GM23248 (cell line): ENCODE results near the gene SPATA24. TPM values are rescaled to one million over a fixed set of nuclear protein-coding genes. Genes with fewer than 3 reads are reported as not detected.
"Not testable (repeated sequence)": the region's sequence is repeated elsewhere in the genome, so short reads cannot be mapped to it uniquely, and the experiment has no call there.

Experiments
- DNase-seq: peaks from one replicate; pipeline ENCODE4 v3.0.0-alpha.2; 2015
- H2AFZ ChIP-seq: fragments of 200-600 bp; sonication (generic); 2 replicates; pipeline ENCODE4 v1.6.1; 2016; ENCODE audit warnings: antibody characterized with exemption
- H3F3A ChIP-seq: fragments of 200-600 bp; sonication (generic); 2 replicates; pipeline ENCODE4 v1.6.1; 2016; ENCODE audit warnings: mild to moderate bottlenecking, antibody characterized with exemption, mixed run types; ENCODE audit not compliant: insufficient read depth
- H3K27ac ChIP-seq: fragments of 200-600 bp; sonication (generic); 2 replicates; pipeline ENCODE4 v1.5.1; 2016; ENCODE audit warnings: mild to moderate bottlenecking
- H3K27me3 ChIP-seq: fragments of 200-600 bp; sonication (generic); replicated peaks from 2 replicates; pipeline ENCODE4 v1.6.1; 2016; ENCODE audit warnings: mild to moderate bottlenecking; ENCODE audit not compliant: insufficient read depth
- H3K36me3 ChIP-seq: fragments of 200-600 bp; sonication (generic); 2 replicates; pipeline ENCODE4 v1.6.1; 2016; ENCODE audit warnings: low read depth, mild to moderate bottlenecking
- H3K4me1 ChIP-seq: fragments of 200-600 bp; sonication (generic); 2 replicates; pipeline ENCODE4 v1.6.1; 2016; ENCODE audit warnings: mild to moderate bottlenecking; ENCODE audit not compliant: insufficient read depth
- H3K4me2 ChIP-seq: fragments of 200-600 bp; sonication (generic); one replicate; pipeline ENCODE4 v1.6.1; 2016; ENCODE audit warnings: mild to moderate bottlenecking; ENCODE audit not compliant: unreplicated experiment
- H3K4me3 ChIP-seq: fragments of 200-600 bp; sonication (generic); 2 replicates; pipeline ENCODE4 v1.5.1; 2016; ENCODE audit warnings: mild to moderate bottlenecking
- H3K79me2 ChIP-seq: fragments of 200-600 bp; sonication (generic); 2 replicates; pipeline ENCODE4 v1.6.1; 2016; ENCODE audit warnings: mild to moderate bottlenecking; ENCODE audit not compliant: insufficient read depth
- H3K9ac ChIP-seq: fragments of 200-600 bp; sonication (generic); 2 replicates; pipeline ENCODE4 v1.6.1; 2016; ENCODE audit warnings: mild to moderate bottlenecking
- H3K9me2 ChIP-seq: fragments of 200-600 bp; sonication (generic); 2 replicates; pipeline ENCODE4 v1.6.1; 2016; ENCODE audit warnings: mixed run types, mild to moderate bottlenecking, moderate library complexity; ENCODE audit not compliant: insufficient read depth
- H3K9me3 ChIP-seq: fragments of 200-600 bp; sonication (generic); one replicate; pipeline ENCODE4 v1.6.1; 2017; ENCODE audit warnings: low read depth
- H4K20me1 ChIP-seq: fragments of 200-600 bp; sonication (generic); 2 replicates; pipeline ENCODE4 v1.6.0; 2016; ENCODE audit not compliant: insufficient read depth
- EZH2 ChIP-seq: fragments of 200-600 bp; sonication (generic); IDR thresholded peaks from 2 replicates; pipeline ENCODE4 v1.6.1; 2018; ENCODE audit warnings: antibody characterized with exemption, mild to moderate bottlenecking; ENCODE audit not compliant: insufficient read depth, poor library complexity, severe bottlenecking
- EZH2phosphoT487 ChIP-seq: fragments of 200-600 bp; sonication (generic); IDR thresholded peaks from 2 replicates; pipeline ENCODE4 v1.6.1; 2018; ENCODE audit warnings: antibody characterized with exemption, moderate library complexity, mild to moderate bottlenecking, low read depth; ENCODE audit not compliant: insufficient read depth
- WGBS, 2 experiments: methylation state at CpG; one replicate each; pipeline ENCODE4 v1.1.6; 2015 to 2017; ENCODE audit warnings: low lambda C conversion rate in 2 of 2, low coverage in 1 of 2; ENCODE audit errors: missing lambda C conversion rate in 2 of 2; 5-methylcytosine and 5-hydroxymethylcytosine counted together
- in situ Hi-C: fragments of 300-500 bp; cut with MboI; formaldehyde crosslinking; loops from 2 replicates; pipeline ENCODE4 v1.15.0; 2020
- polyA plus RNA-seq: library from polyadenylated mRNA; unstranded; fragments of >200 nt; fragmentation: Nextera tagmentation; extraction: Ambion mirVana; gene quantifications from 2 replicates; pipeline ENCODE4 v1.2.1, GENCODE V29; 2016
- small RNA-seq: library from RNA; depleted of rRNA; stranded (forward); fragments of <200 nt; gene quantifications from one replicate; pipeline ENCODE3, GENCODE V24; 2014; ENCODE audit warnings: low read depth, low replicate concordance
- total RNA-seq: library from RNA; depleted of rRNA; stranded (reverse); fragments of >200 nt; shearing (Covaris generic); gene quantifications from 2 replicates; pipeline ENCODE4 v1.2.3, GENCODE V29; 2014; rRNA removed

Gene SPATA24
- total and polyA plus RNA-seq, 2 experiments from 2014 or later = 0.43 to 4.3 TPM

- H3K4me3 ChIP-seq = no peak overlapping the region
- H3K27ac ChIP-seq = no peak overlapping the region
- H3K79me2 ChIP-seq = peaks cover 100% of the 10 kb centered on the region
- H3K9me3 ChIP-seq = no peaks in the 10 kb centered on the region
- H3K4me2 ChIP-seq = no peak overlapping the region
- no peak overlapping the region for H3K9ac ChIP-seq
- in situ Hi-C loops = no loop called here
- H3K36me3 ChIP-seq = 0 out of 2 replicates have a peak, but pooled peaks cover 15% of the 10 kb centered on the region
- peaks cover 12% of the 10 kb centered on the region; the same call in 1 of the 2 replicates for H4K20me1 ChIP-seq
- no peak for DNase-seq
- H3K9me2 ChIP-seq = no peaks in the 10 kb centered on the region
- no peak overlapping the region for H2AFZ ChIP-seq
- no peak for TF ChIP-seq EZH2
- TF ChIP-seq EZH2phosphoT487 = no peak
- H3K27me3 ChIP-seq = no peaks in the 10 kb centered on the region
- peaks cover 12% of the 10 kb centered on the region for H3K4me1 ChIP-seq
- peaks cover 13% of the 10 kb centered on the region for H3F3A ChIP-seq
Measured at GRCh38 chr5:139358064-139358463, 45.8 kb downstream of the SPATA24 start.

- Histone ChIP-seq H4K20me1 (peaks cover 15% of the 10 kb centered on the region; the same call in 1 of the 2 replicates), H3K79me2 (peaks cover 100% of the 10 kb centered on the region), H3F3A (peaks cover 13% of the 10 kb centered on the region), H3K36me3 (0 out of 2 replicates have a peak, but pooled peaks cover 15% of the 10 kb centered on the region), H3K4me1 (peaks cover 16% of the 10 kb centered on the region)
- DNase-seq, in situ Hi-C loops, H3K27me3 ChIP-seq, H3K9me2 ChIP-seq, H3K4me3 ChIP-seq, H2AFZ ChIP-seq, H3K27ac ChIP-seq, H3K9me3 ChIP-seq, H3K4me2 ChIP-seq, H3K9ac ChIP-seq: not testable (repeated sequence)
- WGBS, 2 experiments = 98 to 99% methylated on average over 7 to 8 of the region's 8 CpGs
Measured at GRCh38 chr5:139355900-139356299, 48.0 kb downstream of the SPATA24 start.

- Histone ChIP-seq H3K79me2 (peaks cover 100% of the 10 kb centered on the region), H3K9ac (no peak overlapping the region), H3K9me3 (no peaks in the 10 kb centered on the region), H3K27ac (no peak overlapping the region), H3K4me2 (no peak overlapping the region), H3K9me2 (no peaks in the 10 kb centered on the region), H3K4me1 (peaks cover 16% of the 10 kb centered on the region), H4K20me1 (peaks cover 22% of the 10 kb centered on the region; the same call in 1 of the 2 replicates), H3K36me3 (0 out of 2 replicates have a peak, but pooled peaks cover 15% of the 10 kb centered on the region), H3K4me3 (no peak overlapping the region), H3K27me3 (no peaks in the 10 kb centered on the region), H3F3A (peaks cover 11% of the 10 kb centered on the region), H2AFZ (no peak overlapping the region)
- 75 to 76% methylated on average over 3 of the region's 3 CpGs for WGBS, 2 experiments
- TF ChIP-seq EZH2phosphoT487 (no peak), EZH2 (no peak)
- in situ Hi-C loops = no loop called here
- DNase-seq = no peak
Measured at GRCh38 chr5:139354186-139354585, 49.7 kb downstream of the SPATA24 start.

GRCh38 chr5:139347863-139348262 lies 56.0 kb downstream of the SPATA24 start:
- H3K36me3 ChIP-seq, DNase-seq, H3K9ac ChIP-seq, H3K4me3 ChIP-seq, H3K9me2 ChIP-seq, H3K4me2 ChIP-seq, in situ Hi-C loops, H3F3A ChIP-seq, H2AFZ ChIP-seq, H3K27me3 ChIP-seq, H3K27ac ChIP-seq, H3K9me3 ChIP-seq: not testable (repeated sequence)
- WGBS, 2 experiments = 85 to 88% methylated on average over 9 of the region's 9 CpGs
- Histone ChIP-seq H3K79me2 (peaks cover 100% of the 10 kb centered on the region), H3K4me1 (peaks cover 28% of the 10 kb centered on the region), H4K20me1 (peaks cover 35% of the 10 kb centered on the region)

Small RNAs within 50 kb of the gene (small RNA-seq; reads per million reads assigned to genes)
- gene RNU5B-4P = 13.6 reads per million, percentile 86 among the genes with 10 or more reads in this experiment

Other genes with a start within 250 kb of the SPATA24 start
- 72.8 and 78.8 TPM in 2 replicates for gene SIL1, start 205.7 kb downstream of the SPATA24 start, total RNA-seq
- 89.8 and 101 TPM in 2 replicates for gene SIL1, start 205.7 kb downstream of the SPATA24 start, polyA plus RNA-seq
- 198 and 217 TPM in 2 replicates for gene MATR3, start 110.3 kb downstream of the SPATA24 start, total RNA-seq
- 209 and 215 TPM in 2 replicates for gene MATR3, start 110.3 kb downstream of the SPATA24 start, polyA plus RNA-seq
- gene PAIP2, start 62.2 kb downstream of the SPATA24 start, total RNA-seq = 34.8 and 62.8 TPM in 2 replicates
- gene PAIP2, start 62.2 kb downstream of the SPATA24 start, polyA plus RNA-seq = 112 and 115 TPM in 2 replicates
- gene SLC23A1, start 20.8 kb downstream of the SPATA24 start, total RNA-seq = not detected in 2 replicates
- 0.08 TPM in 1 of 2 replicates, not detected in the other for gene SLC23A1, start 20.8 kb downstream of the SPATA24 start, polyA plus RNA-seq
- not detected in 2 replicates for gene MZB1, start 14.2 kb downstream of the SPATA24 start, total RNA-seq
- gene MZB1, start 14.2 kb downstream of the SPATA24 start, polyA plus RNA-seq = 0.32 TPM in 1 of 2 replicates, not detected in the other
- 1.6 and 2.3 TPM in 2 replicates for gene PROB1, start 9.0 kb downstream of the SPATA24 start, total RNA-seq
- gene PROB1, start 9.0 kb downstream of the SPATA24 start, polyA plus RNA-seq = 0.55 and 0.63 TPM in 2 replicates
- 9.5 and 10.9 TPM in 2 replicates for gene DNAJC18, start 35.4 kb upstream of the SPATA24 start, total RNA-seq
- 13.4 and 20.8 TPM in 2 replicates for gene DNAJC18, start 35.4 kb upstream of the SPATA24 start, polyA plus RNA-seq
- not detected in 2 replicates for gene ECSCR, start 58.7 kb upstream of the SPATA24 start, total RNA-seq
- gene ECSCR, start 58.7 kb upstream of the SPATA24 start, polyA plus RNA-seq = 0.41 and 0.49 TPM in 2 replicates
- gene SMIM33, start 66.9 kb upstream of the SPATA24 start, total RNA-seq = not detected in 2 replicates
- gene SMIM33, start 66.9 kb upstream of the SPATA24 start, polyA plus RNA-seq = not detected in 2 replicates
- 75.0 and 87.8 TPM in 2 replicates for gene STING1, start 78.7 kb upstream of the SPATA24 start, total RNA-seq
- 72.6 and 74.9 TPM in 2 replicates for gene STING1, start 78.7 kb upstream of the SPATA24 start, polyA plus RNA-seq
- 68.9 and 88.8 TPM in 2 replicates for gene UBE2D2, start 157.2 kb upstream of the SPATA24 start, total RNA-seq
- 129 and 141 TPM in 2 replicates for gene UBE2D2, start 157.2 kb upstream of the SPATA24 start, polyA plus RNA-seq
- gene CXXC5, start 244.3 kb upstream of the SPATA24 start, total RNA-seq = 163 and 168 TPM in 2 replicates
- gene CXXC5, start 244.3 kb upstream of the SPATA24 start, polyA plus RNA-seq = 81.4 and 83.7 TPM in 2 replicates